ENCODE measurements around the gene CUEDC1.

CUEDC1 gene

GRCh38 chr17:57990037-57990436 is 34.8 kb upstream of the CUEDC1 start:
- DNase-seq (ENCODE audit: low read depth) = no peak
- no peak overlapping the region for H3K4me3 ChIP-seq (ENCODE audit: control insufficient read depth, low read depth, low read length)
- TF ChIP-seq CTCF (conservative IDR thresholded peaks at IDR 0.05; ENCODE audit: control insufficient read depth, insufficient read depth, low read depth, low read length) = no peak

GRCh38 chr17:57988301-57989250 is 33.4 kb upstream of the CUEDC1 start:
- peak; percentile 60 for DNase-seq (ENCODE audit: low read depth)
- no peak for TF ChIP-seq CTCF (conservative IDR thresholded peaks at IDR 0.05; ENCODE audit: control insufficient read depth, insufficient read depth, low read depth, low read length)
- peak overlapping the region; percentile 63 for H3K4me3 ChIP-seq (ENCODE audit: control insufficient read depth, low read depth, low read length)

GRCh38 chr17:57987581-57988300 is 32.5 kb upstream of the CUEDC1 start, which contains the start of gene VEZF1:
Gene VEZF1 (minus strand): TSS chr17:57988254. CDS start chr17:57988111, 143 bp downstream.
- H3K4me3 ChIP-seq (ENCODE audit: control insufficient read depth, low read depth, low read length) = peak within 1 kb of the TSS; percentile 77
- TF ChIP-seq CTCF (conservative IDR thresholded peaks at IDR 0.05; ENCODE audit: control insufficient read depth, insufficient read depth, low read depth, low read length) = no peak
- DNase-seq (ENCODE audit: low read depth) = peak; percentile 44

- DNase-seq (ENCODE audit: low read depth) = peak; percentile 82
- no peak for TF ChIP-seq CTCF (conservative IDR thresholded peaks at IDR 0.05; ENCODE audit: control insufficient read depth, insufficient read depth, low read depth, low read length)
- H3K4me3 ChIP-seq (ENCODE audit: control insufficient read depth, low read depth, low read length) = peak overlapping the region; percentile 77
Observed at GRCh38 chr17:57986841-57987580, 31.8 kb upstream of the CUEDC1 start.

- H3K4me3 ChIP-seq (ENCODE audit: control insufficient read depth, low read depth, low read length) = peak overlapping the region; percentile 77
- TF ChIP-seq CTCF (conservative IDR thresholded peaks at IDR 0.05; ENCODE audit: control insufficient read depth, insufficient read depth, low read depth, low read length) = no peak
Observed at GRCh38 chr17:57985675-57985974, 30.4 kb upstream of the CUEDC1 start.

GRCh38 chr17:57984936-57985674 is 29.9 kb upstream of the CUEDC1 start:
- no peak overlapping the region for H3K4me3 ChIP-seq (ENCODE audit: control insufficient read depth, low read depth, low read length)
- DNase-seq (ENCODE audit: low read depth) = no peak
- TF ChIP-seq CTCF (conservative IDR thresholded peaks at IDR 0.05; ENCODE audit: control insufficient read depth, insufficient read depth, low read depth, low read length) = no peak

More at GRCh38 chr17:57985675-57985974, 30.4 kb upstream of the CUEDC1 start:
- peak; percentile 59 for DNase-seq (ENCODE audit: low read depth)

Data from fibroblast of mammary gland (primary cell).